SU-DHL-6 (cell line): ENCODE measurements around the gene NR2F1-AS1.

ENCODE experiments used
- H2AFZ ChIP-seq: fragments of 200-600 bp; sonication (generic); 2 replicates; pipeline ENCODE4 v1.6.1; 2014; ENCODE audit warnings: low read depth, mild to moderate bottlenecking, moderate library complexity, mixed read lengths, antibody characterized with exemption, low read length; ENCODE audit not compliant: severe bottlenecking
- H3F3A ChIP-seq: fragments of 200-600 bp; shearing (Covaris generic); 2 replicates; pipeline ENCODE4 v1.6.0; 2016; ENCODE audit warnings: antibody characterized with exemption, mild to moderate bottlenecking; ENCODE audit not compliant: insufficient read depth
- H3K27ac ChIP-seq: fragments of 200-600 bp; sonication (generic); 2 replicates; pipeline ENCODE4 v1.5.1; 2016; ENCODE audit warnings: low read depth, mild to moderate bottlenecking, low read length, moderate library complexity, mixed read lengths
- H3K27me3 ChIP-seq: fragments of 200-600 bp; sonication (generic), shearing (Covaris generic); 2 replicates; pipeline ENCODE4 v1.6.0; 2014; ENCODE audit warnings: mild to moderate bottlenecking, low read length
- H3K36me3 ChIP-seq: fragments of 200-600 bp; sonication (generic); 2 replicates; pipeline ENCODE4 v1.6.1; 2014; ENCODE audit warnings: mild to moderate bottlenecking, low read length, mixed read lengths
- H3K4me2 ChIP-seq: fragments of 300-600, 200-600 bp; shearing (Covaris generic), sonication (generic); 2 replicates; pipeline ENCODE4 v1.6.0; 2014; ENCODE audit warnings: low read length, low read depth, mild to moderate bottlenecking; ENCODE audit not compliant: poor library complexity, severe bottlenecking
- H3K4me3 ChIP-seq: fragments of 200-600 bp; sonication (generic); 2 replicates; pipeline ENCODE4 v1.5.1; 2014; ENCODE audit warnings: antibody characterized with exemption, low read length, mild to moderate bottlenecking, mixed read lengths; ENCODE audit not compliant: insufficient read depth, poor library complexity, severe bottlenecking
- H3K79me2 ChIP-seq: fragments of 200-600 bp; sonication (generic); 2 replicates; pipeline ENCODE4 v1.6.1; 2014; ENCODE audit warnings: mild to moderate bottlenecking, low read length, moderate library complexity; ENCODE audit not compliant: insufficient read depth
- H3K9ac ChIP-seq: fragments of 200-600 bp; sonication (generic); 2 replicates; pipeline ENCODE4 v1.7.0; 2014; ENCODE audit warnings: mild to moderate bottlenecking, low read length
- H3K9me2 ChIP-seq: fragments of 200-600 bp; sonication (generic); replicated peaks from 2 replicates; pipeline ENCODE4 v1.6.1; 2014; ENCODE audit warnings: low read length; ENCODE audit not compliant: insufficient read depth
- H3K9me3 ChIP-seq: fragments of 200-600 bp; sonication (generic); 2 replicates; pipeline ENCODE4 v1.6.1; 2014; ENCODE audit warnings: low read length, mixed read lengths; ENCODE audit not compliant: insufficient read depth
- H4K20me1 ChIP-seq: fragments of 200-600 bp; sonication (generic); 2 replicates; pipeline ENCODE4 v1.6.1; 2014; ENCODE audit warnings: low read depth, mild to moderate bottlenecking, antibody characterized with exemption, low read length, moderate library complexity, mixed read lengths
- EZH2phosphoT487 ChIP-seq: fragments of 200-600 bp; sonication (generic), shearing (Covaris generic); conservative IDR thresholded peaks from 2 replicates; pipeline ENCODE4 v1.6.1; 2018; ENCODE audit warnings: mild to moderate bottlenecking, antibody characterized with exemption, low read length, moderate library complexity, mixed read lengths
- TF ChIP-seq, protein P1 (sequence below): fragments of 200-600 bp; sonication (generic); IDR thresholded peaks from one replicate; pipeline ENCODE4 v1.5.1; 2017; ENCODE audit warnings: antibody characterized with exemption, mild to moderate bottlenecking, low read length, moderate library complexity; ENCODE audit not compliant: insufficient read depth, poor library complexity, severe bottlenecking

Gene NR2F1-AS1

DNA sequence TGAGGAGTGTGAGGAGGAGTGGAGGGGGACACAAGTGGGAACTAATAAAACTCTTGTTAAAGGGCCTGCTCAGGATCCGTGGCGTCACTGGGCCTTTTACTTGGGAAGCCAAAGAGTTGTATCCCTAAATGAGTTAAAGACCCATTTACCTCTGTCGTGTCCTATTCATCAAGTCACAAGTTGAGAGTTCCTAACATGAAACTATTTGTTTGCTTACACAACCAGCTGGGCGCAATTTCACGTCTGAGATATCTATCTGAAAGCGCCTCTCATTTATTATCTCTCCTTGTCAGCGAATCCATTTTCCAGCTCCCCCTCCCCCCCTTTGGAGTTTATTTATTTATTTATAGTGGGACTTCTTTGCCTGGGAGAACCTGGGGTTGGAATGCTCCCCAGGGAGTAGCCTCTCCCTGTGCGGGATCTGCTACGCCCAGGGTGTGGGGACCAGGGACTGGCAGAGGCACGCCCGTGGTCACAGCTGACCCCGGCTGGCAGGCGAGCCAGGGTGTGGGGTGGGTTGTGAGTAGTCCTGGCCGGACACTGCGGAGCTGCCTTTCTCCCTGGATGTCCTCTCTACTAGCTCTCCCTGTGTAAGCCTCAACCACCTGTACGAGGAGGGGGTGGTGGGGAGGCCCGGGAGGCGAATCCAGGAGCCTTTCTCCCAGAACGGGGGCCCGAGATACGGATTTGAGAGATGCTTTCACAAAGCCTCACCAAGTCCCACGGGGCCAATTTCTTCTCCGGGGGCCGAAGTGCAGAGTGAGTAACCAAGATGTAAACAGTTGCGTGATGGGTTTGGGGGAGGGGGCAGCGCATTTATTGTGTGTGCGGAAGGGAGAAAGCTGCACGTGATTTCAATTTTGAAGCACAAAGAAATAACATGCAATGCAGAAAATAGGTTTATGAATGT, 17.3 kb upstream of the NR2F1-AS1 start:
- Histone ChIP-seq H3K4me3 (no peak overlapping the region), H3K36me3 (no peaks in the 10 kb centered on the region), H3F3A (no peaks in the 10 kb centered on the region), H3K27ac (no peak overlapping the region), H2AFZ (no peak overlapping the region), H3K4me2 (no peak overlapping the region), H3K27me3 (no peaks in the 10 kb centered on the region), H3K9ac (no peak overlapping the region), H4K20me1 (no peaks in the 10 kb centered on the region), H3K79me2 (no peaks in the 10 kb centered on the region), H3K9me3 (no peaks in the 10 kb centered on the region), H3K9me2 (no peaks in the 10 kb centered on the region)
- TF ChIP-seq, protein P1, sequence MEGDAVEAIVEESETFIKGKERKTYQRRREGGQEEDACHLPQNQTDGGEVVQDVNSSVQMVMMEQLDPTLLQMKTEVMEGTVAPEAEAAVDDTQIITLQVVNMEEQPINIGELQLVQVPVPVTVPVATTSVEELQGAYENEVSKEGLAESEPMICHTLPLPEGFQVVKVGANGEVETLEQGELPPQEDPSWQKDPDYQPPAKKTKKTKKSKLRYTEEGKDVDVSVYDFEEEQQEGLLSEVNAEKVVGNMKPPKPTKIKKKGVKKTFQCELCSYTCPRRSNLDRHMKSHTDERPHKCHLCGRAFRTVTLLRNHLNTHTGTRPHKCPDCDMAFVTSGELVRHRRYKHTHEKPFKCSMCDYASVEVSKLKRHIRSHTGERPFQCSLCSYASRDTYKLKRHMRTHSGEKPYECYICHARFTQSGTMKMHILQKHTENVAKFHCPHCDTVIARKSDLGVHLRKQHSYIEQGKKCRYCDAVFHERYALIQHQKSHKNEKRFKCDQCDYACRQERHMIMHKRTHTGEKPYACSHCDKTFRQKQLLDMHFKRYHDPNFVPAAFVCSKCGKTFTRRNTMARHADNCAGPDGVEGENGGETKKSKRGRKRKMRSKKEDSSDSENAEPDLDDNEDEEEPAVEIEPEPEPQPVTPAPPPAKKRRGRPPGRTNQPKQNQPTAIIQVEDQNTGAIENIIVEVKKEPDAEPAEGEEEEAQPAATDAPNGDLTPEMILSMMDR: no peak
- TF ChIP-seq EZH2phosphoT487: no peak

- Histone ChIP-seq H4K20me1 (no peaks in the 10 kb centered on the region), H3K4me3 (no peak overlapping the region), H3K9ac (no peak overlapping the region), H2AFZ (no peak overlapping the region), H3K27ac (no peak overlapping the region), H3K27me3 (no peaks in the 10 kb centered on the region), H3K9me3 (no peaks in the 10 kb centered on the region), H3K36me3 (no peaks in the 10 kb centered on the region), H3F3A (no peaks in the 10 kb centered on the region), H3K79me2 (no peaks in the 10 kb centered on the region), H3K4me2 (no peak overlapping the region), H3K9me2 (no peaks in the 10 kb centered on the region)
- TF ChIP-seq, protein P1: no peak
- no peak for TF ChIP-seq EZH2phosphoT487
Measured at GRCh38 chr5:93596676-93597490, 15.9 kb upstream of the NR2F1-AS1 start.

GRCh38 chr5:93596310-93596675, 15.3 kb upstream of the NR2F1-AS1 start:
- Histone ChIP-seq H4K20me1 (no peaks in the 10 kb centered on the region), H2AFZ (no peak overlapping the region), H3K9me3 (no peaks in the 10 kb centered on the region), H3F3A (no peaks in the 10 kb centered on the region), H3K79me2 (no peaks in the 10 kb centered on the region), H3K9ac (no peak overlapping the region), H3K4me3 (no peak overlapping the region), H3K27ac (no peak overlapping the region), H3K27me3 (no peaks in the 10 kb centered on the region), H3K4me2 (no peak overlapping the region), H3K9me2 (no peaks in the 10 kb centered on the region), H3K36me3 (no peaks in the 10 kb centered on the region)
- TF ChIP-seq EZH2phosphoT487: no peak
- TF ChIP-seq, protein P1: no peak
